GM12874 (cell line): ENCODE data around the gene CTDSPL2.

Experiments
- TF ChIP-seq, protein P1 (sequence below): IDR thresholded peaks from 2 replicates; pipeline ENCODE4 v1.5.1; 2011; ENCODE audit warnings: low read depth, mild to moderate bottlenecking, control low read depth, low read length, moderate library complexity; ENCODE audit not compliant: insufficient read depth

The CTDSPL2 gene

DNA sequence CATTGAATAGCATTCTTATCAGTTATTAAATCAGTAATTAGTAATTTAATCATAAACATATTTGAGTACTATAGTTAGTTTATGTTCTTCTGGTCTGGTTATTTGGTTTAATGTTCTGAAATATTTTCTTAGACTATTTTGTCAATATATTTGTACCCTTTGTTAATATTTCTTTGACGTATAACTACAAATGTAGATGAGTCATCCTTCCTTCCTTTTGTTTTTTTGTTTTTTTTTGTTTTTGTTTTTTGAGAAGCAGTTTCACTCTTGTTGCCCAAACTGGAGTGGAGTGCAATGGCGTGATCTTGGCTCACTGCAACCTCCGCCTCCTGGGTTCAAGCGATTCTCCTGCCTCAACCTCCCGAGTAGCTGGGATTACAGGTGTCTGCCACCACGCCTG, 92.1 kb downstream of the CTDSPL2 start:
- TF ChIP-seq, protein P1, sequence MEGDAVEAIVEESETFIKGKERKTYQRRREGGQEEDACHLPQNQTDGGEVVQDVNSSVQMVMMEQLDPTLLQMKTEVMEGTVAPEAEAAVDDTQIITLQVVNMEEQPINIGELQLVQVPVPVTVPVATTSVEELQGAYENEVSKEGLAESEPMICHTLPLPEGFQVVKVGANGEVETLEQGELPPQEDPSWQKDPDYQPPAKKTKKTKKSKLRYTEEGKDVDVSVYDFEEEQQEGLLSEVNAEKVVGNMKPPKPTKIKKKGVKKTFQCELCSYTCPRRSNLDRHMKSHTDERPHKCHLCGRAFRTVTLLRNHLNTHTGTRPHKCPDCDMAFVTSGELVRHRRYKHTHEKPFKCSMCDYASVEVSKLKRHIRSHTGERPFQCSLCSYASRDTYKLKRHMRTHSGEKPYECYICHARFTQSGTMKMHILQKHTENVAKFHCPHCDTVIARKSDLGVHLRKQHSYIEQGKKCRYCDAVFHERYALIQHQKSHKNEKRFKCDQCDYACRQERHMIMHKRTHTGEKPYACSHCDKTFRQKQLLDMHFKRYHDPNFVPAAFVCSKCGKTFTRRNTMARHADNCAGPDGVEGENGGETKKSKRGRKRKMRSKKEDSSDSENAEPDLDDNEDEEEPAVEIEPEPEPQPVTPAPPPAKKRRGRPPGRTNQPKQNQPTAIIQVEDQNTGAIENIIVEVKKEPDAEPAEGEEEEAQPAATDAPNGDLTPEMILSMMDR, result no peak

DNA sequence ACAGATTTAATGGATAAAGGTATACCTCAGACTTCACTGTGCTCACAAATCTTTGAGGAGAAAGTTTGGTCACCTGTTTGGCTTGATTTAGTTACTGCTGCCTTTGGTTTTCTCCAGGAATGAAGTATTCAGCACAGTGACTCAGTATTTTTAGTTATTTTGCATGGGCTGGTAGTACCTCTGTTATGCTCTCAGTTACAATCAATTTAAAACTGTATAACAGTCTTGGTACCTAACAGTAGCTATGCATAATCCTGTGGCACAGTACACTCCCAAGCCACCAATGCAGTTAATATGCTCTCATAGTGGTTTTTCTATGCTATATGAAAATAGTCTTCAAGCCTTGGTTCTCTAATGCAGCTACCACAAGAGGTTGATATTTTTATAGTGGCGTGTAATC, 97.6 kb downstream of the CTDSPL2 start:
- TF ChIP-seq, protein P1, result no peak

DNA sequence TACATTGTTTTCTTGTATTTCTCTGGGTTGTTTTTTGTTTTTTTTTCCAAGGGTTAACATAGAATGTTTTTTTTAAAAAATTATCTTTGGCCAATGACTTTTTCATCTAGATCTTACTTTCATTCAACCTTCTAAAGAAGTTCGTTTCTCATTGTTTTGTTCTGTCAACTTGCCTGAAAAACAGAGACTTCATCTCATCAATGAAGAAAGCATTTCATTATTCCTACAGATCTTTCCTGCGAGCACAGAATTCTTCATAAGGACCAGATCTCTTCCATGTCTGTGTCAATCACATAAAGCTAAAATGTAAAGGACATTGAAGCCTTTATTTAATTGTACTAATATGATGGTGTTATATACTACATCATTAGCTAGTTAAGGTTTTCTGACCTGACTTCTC, 99.8 kb downstream of the CTDSPL2 start:
- TF ChIP-seq, protein P1, result no peak

DNA sequence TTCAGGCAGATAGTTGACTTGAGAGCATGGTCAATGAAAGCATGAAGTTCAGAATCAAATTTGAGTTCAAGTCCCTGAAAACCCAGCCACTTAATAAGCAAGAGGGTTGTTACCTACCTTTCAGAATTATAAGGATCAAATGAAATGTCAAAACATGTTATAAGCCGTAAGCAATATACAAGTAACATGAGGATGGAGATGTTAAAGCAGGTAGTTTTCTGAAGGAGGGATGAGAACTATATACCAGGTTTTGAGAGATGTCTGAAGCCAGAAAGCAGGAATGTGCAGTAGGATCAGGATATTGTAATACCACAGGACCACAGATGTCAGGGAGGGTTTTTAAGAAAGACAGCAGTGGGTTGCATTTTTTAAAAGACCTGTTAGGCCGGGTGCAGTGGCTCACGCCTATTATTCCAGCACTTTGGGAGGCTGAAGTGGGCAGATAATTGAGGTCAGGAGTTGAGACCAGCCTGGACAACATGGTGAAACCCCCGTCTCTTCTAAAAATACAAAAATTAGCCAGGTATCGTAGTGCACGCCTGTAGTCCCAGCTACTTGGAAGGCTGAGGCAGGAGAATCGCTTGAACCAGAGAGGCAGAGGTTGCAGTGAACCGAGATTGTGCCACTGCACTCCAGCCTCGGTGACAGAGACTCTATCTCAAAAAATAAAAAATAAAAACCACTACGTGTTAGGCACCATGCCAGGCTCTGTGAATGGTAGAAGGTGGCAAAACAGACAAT, 102.6 kb downstream of the CTDSPL2 start:
- TF ChIP-seq, protein P1, result no peak

DNA sequence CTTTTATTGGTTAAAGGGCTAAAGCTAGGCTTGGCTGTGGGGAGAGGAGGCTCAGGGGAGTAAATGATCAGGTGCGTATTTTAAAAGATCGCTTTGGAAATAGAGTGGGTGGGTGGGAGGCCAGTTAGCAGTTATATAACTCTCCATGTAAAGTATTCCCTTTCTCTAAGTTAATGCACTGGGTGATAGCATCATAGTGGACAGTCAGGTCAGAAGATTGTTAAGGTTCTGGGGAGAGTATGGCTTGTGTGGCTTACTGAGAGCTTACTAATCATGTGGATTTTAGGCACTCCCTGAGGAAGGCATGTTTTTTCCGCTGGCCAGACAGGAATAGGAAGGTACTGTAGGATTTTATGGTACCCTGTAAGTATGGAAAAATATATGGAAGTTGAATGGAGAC, 103.2 kb downstream of the CTDSPL2 start:
- TF ChIP-seq, protein P1, result no peak

DNA sequence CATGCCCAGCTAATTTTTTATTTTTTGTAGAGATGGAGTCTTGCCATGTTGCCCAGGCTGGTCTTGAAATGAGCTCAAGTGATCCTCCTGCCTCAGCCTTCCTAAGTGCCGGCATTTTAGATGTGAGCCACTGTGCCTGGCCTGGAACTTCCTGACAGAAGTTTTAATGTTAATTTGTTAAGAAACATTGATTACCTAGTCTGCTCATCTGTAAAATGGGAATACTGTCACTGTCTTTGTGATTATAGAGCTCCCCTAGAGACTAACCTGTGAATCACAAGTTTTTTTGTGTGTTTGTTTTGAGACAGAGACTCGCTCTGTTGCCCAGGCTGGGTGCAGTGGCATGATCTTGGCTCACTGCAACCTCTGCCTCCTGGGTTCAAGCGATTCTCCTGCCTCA, 105.3 kb downstream of the CTDSPL2 start:
- TF ChIP-seq, protein P1, result peak; percentile 32

DNA sequence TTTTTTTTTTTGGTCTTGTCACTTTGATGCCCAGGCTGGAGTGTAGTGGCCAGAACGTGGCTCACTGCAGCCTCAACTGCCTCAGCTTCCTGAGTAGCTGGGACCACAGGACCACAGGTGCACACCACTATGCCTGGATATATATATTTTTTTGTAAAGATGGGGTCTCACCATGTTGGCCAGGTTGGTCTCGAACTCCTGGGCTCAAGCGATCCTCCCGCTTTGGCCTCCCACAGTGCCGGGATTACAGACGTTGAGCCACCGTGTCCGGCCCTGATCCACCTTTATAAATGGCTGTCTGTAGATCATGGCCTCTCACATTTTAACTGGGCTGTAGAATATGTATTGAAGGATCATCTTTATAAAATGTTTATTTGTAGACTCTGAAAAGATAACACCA, 107.7 kb downstream of the CTDSPL2 start:
- TF ChIP-seq, protein P1, result no peak
